Esophagus (tissue), 2 donors: ENCODE results near the gene KPNA6. TPM values are rescaled to one million over a fixed set of nuclear protein-coding genes. Genes with fewer than 3 reads are reported as not detected.
A peak's percentile ranks its signal among the peaks of the same experiment; 100 is the strongest.
"Not testable (repeated sequence)": the region's sequence is repeated elsewhere in the genome, so short reads cannot be mapped to it uniquely, and the experiment has no call there.

Experiments used
- H3K27ac ChIP-seq, 2 donors: one replicate each; pipeline ENCODE4 v1.5.1; 2013; ENCODE audit warnings: low read depth in 2 of 2, mild to moderate bottlenecking in 2 of 2, inconsistent platforms in 1 of 2, low read length in 1 of 2, moderate library complexity in 1 of 2
- H3K27me3 ChIP-seq, 2 donors: one replicate each; pipeline ENCODE4 v1.6.1; 2013; ENCODE audit warnings: low read length in 2 of 2, control low read depth in 1 of 2, mild to moderate bottlenecking in 1 of 2; ENCODE audit not compliant: insufficient read depth in 2 of 2, control insufficient read depth in 1 of 2
- H3K36me3 ChIP-seq, 2 donors: one replicate each; pipeline ENCODE4 v1.6.1; 2013; ENCODE audit warnings: low read length in 1 of 2; ENCODE audit not compliant: control insufficient read depth in 2 of 2, insufficient read depth in 2 of 2
- H3K4me1 ChIP-seq, 2 donors: one replicate each; pipeline ENCODE4 v1.6.1; 2013; ENCODE audit warnings: low read length in 1 of 2; ENCODE audit not compliant: control insufficient read depth in 2 of 2, insufficient read depth in 2 of 2
- H3K4me3 ChIP-seq, 2 donors: one replicate each; pipeline ENCODE4 v1.5.1; 2013; ENCODE audit warnings: low read length in 2 of 2, mild to moderate bottlenecking in 2 of 2, low read depth in 1 of 2, moderate library complexity in 1 of 2
- H3K9me3 ChIP-seq, 2 donors: one replicate each; pipeline ENCODE4 v1.6.1; 2013; ENCODE audit warnings: mild to moderate bottlenecking in 2 of 2, low read depth in 1 of 2, low read length in 1 of 2, moderate library complexity in 1 of 2; ENCODE audit not compliant: control insufficient read depth in 2 of 2, insufficient read depth in 1 of 2
- WGBS, 2 donors: extraction: QIAGEN DNeasy Blood & Tissue Kit; methylation state at CpG; one replicate each; pipeline ENCODE4 v1.1.7; 2013; 5-methylcytosine and 5-hydroxymethylcytosine counted together
- polyA plus RNA-seq, 2 donors: library from polyadenylated mRNA; stranded (reverse); fragments of 200-250 nt; gene quantifications; one replicate each; pipeline ENCODE4 v1.2.3, GENCODE V29; 2013
- donor health status: healthy with polysubstance abuse.
- donor health status: Bipolar disorder and iron deficiency.

Gene KPNA6
- polyA plus RNA-seq, 2 donors, result 6.9 to 9.9 TPM

DNA sequence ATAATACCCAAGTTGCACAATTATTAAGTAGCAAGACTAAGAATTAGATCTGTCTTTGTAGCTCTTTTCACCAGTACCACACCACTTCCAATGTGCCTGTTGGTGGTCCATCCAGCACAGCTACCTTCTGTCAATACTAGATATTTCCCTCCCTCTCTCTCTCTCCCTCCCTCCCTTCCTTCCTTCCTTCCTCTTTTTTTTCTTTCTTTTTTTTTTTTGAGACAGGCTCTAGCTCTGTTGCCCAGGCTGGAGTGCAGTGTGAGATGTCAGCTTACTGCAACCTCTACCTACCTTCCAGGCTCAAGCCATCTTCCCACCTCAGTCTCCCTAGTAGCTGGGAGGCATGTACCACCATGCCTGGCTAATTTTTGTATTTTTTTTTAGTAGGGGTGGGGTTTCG is 21.1 kb downstream of the KPNA6 start:
- no peak overlapping the region for H3K4me3 ChIP-seq
- no peak overlapping the region for H3K27ac ChIP-seq
- WGBS, 2 donors, result 90 to 92% methylated on average over 1 of the region's 1 CpG
- H3K27me3 ChIP-seq, result no peaks in the 10 kb centered on the region
- H3K9me3 ChIP-seq, result no peaks in the 10 kb centered on the region
- no peaks in the 10 kb centered on the region for H3K4me1 ChIP-seq
- H3K36me3 ChIP-seq, result no peaks in the 10 kb centered on the region

GRCh38 chr1:32133950-32134280 is 26.1 kb downstream of the KPNA6 start:
- H3K36me3 ChIP-seq, H3K27me3 ChIP-seq, H3K4me3 ChIP-seq, H3K4me1 ChIP-seq, H3K9me3 ChIP-seq: not testable (repeated sequence)
- 87 to 92% methylated on average over 9 of the region's 9 CpGs for WGBS, 2 donors
- peak overlapping the region; percentile 35 to 76 for H3K27ac ChIP-seq

- no peaks in the 10 kb centered on the region for H3K36me3 ChIP-seq
- WGBS, 2 donors, result 95 to 97% methylated on average over 5 of the region's 5 CpGs
Measured at GRCh38 chr1:32137111-32137510, 29.3 kb downstream of the KPNA6 start.

DNA sequence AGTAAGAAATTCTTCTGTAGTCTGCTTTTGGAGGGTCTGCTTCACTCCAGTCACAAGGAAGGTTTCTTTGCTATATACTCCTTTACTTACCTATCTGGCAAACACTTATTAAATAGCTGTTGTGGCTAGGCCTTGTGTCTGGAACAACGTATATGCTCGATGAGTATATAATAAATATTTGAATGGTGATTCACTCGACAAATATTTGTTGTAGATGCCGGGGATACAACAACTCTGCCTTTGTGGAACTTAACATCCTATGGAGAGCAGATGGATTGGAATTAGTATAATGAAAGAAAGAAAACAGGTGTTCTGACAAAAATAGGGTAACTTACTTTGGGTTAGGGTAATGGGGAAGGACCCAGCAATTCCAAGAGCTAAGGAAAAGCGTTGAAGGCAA is 31.1 kb downstream of the KPNA6 start:
- H3K36me3 ChIP-seq, result no peaks in the 10 kb centered on the region
- H3K27me3 ChIP-seq, result no peaks in the 10 kb centered on the region
- WGBS, 2 donors, result 52 to 55% methylated on average over 5 of the region's 5 CpGs
- no peak overlapping the region for H3K4me3 ChIP-seq
- H3K27ac ChIP-seq, result no peak overlapping the region
- H3K4me1 ChIP-seq, result no peaks in the 10 kb centered on the region
- H3K9me3 ChIP-seq, result no peaks in the 10 kb centered on the region

More at GRCh38 chr1:32137111-32137510, 29.3 kb downstream of the KPNA6 start:
- no peak overlapping the region for H3K4me3 ChIP-seq
- H3K4me1 ChIP-seq, result no peaks in the 10 kb centered on the region
- no peak overlapping the region for H3K27ac ChIP-seq
- H3K9me3 ChIP-seq, result no peaks in the 10 kb centered on the region
- no peaks in the 10 kb centered on the region for H3K27me3 ChIP-seq

DNA sequence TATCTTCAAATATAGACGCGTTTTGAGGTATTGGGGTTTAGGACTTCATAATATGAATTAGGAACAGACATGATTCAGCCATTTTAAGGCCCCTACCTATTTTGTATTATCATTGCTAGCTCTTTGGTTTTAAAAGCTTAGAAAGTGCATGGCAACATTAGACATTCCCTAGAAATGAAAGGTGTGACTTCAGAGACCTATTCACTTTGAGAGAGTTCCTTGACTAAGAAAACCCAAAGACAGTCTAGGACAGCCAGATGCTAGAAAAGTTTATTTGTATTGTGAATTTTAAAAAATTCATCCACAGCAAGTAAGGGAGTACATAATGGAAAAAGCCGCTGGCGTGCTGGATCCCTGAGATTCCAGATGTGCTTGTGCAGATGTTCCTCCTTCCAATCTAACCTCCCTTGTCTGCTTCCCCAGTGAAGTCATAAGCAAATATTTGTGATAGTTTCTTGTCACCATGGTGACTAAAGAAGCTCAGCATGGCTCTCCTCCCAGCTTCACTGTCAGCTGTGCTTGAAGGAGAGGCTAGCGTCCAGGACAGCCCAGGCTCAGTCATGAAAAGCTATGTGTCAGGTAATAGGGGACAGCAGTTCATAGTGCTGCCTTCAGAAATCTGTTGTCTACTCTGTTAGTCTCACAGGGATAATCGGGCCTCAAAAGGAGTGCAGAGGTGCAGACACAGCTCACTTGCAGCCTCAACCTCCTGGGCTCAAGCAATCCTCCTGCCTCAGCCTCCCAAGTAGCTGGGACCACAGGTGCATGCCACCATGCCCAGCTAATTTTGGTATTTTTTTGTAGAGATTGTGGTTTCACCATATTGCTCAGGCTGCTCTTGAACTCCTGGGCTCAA is 34.8 kb downstream of the KPNA6 start:
- Histone ChIP-seq H3K36me3 (no peaks in the 10 kb centered on the region), H3K4me1 (no peaks in the 10 kb centered on the region), H3K4me3 (no peak overlapping the region), H3K9me3 (no peaks in the 10 kb centered on the region), H3K27me3 (no peaks in the 10 kb centered on the region), H3K27ac (no peak overlapping the region)
- 46 to 62% methylated on average over 6 of the region's 6 CpGs for WGBS, 2 donors

DNA sequence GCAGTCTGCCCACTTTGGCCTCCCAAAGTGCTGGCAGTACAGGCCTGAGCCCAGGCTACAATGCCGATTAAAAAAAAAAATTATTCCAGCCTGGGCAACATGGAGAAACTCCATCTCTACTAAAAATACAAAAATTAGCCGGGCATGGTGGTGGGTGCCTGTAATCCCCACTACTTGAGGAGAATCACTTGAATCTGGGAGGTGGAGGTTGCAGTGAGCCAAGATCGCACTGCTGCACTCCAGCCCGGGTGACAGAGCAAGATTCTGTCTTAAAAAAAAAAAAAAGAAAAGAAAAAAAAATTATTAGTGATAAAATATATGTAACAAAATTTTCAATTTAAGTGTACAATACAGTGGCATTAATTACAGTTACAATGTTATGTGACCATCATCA is 35.4 kb downstream of the KPNA6 start:
- not testable (repeated sequence) for H3K9me3 ChIP-seq, H3K27ac ChIP-seq, H3K36me3 ChIP-seq, H3K27me3 ChIP-seq, H3K4me3 ChIP-seq, H3K4me1 ChIP-seq
- WGBS, 2 donors, result 82 to 88% methylated on average over 4 of the region's 4 CpGs

- Histone ChIP-seq H3K27me3 (no peaks in the 10 kb centered on the region), H3K4me3 (no peak overlapping the region), H3K27ac (no peak overlapping the region), H3K9me3 (no peaks in the 10 kb centered on the region), H3K36me3 (no peaks in the 10 kb centered on the region), H3K4me1 (no peaks in the 10 kb centered on the region)
- WGBS, 2 donors, result 86 to 96% methylated on average over 3 of the region's 3 CpGs
Measured at GRCh38 chr1:32144033-32144432, 36.2 kb downstream of the KPNA6 start.

GRCh38 chr1:32147799-32148198 is 39.9 kb downstream of the KPNA6 start:
- H3K27ac ChIP-seq, H3K4me1 ChIP-seq, H3K27me3 ChIP-seq, H3K36me3 ChIP-seq, H3K9me3 ChIP-seq, H3K4me3 ChIP-seq: not testable (repeated sequence)
- WGBS, 2 donors, result 99% methylated on average over 5 of the region's 5 CpGs

GRCh38 chr1:32150847-32151246 is 43.0 kb downstream of the KPNA6 start:
- 91 to 92% methylated on average over 9 of the region's 9 CpGs for WGBS, 2 donors
- Histone ChIP-seq H3K27me3 (no peaks in the 10 kb centered on the region), H3K36me3 (peaks cover 0 to 2% of the 10 kb centered on the region in 2 donors), H3K4me3 (no peak overlapping the region), H3K4me1 (no peaks in the 10 kb centered on the region), H3K27ac (no peak overlapping the region), H3K9me3 (no peaks in the 10 kb centered on the region)

- H3K9me3 ChIP-seq, result no peaks in the 10 kb centered on the region
- peaks cover 0 to 4% of the 10 kb centered on the region in 2 donors for H3K36me3 ChIP-seq
- H3K27ac ChIP-seq, result no peak overlapping the region
- WGBS, 2 donors, result 57 to 62% methylated on average over 5 of the region's 5 CpGs
- H3K4me3 ChIP-seq, result no peak overlapping the region
- H3K27me3 ChIP-seq, result no peaks in the 10 kb centered on the region
- no peaks in the 10 kb centered on the region for H3K4me1 ChIP-seq
Measured at GRCh38 chr1:32151319-32151787, 43.5 kb downstream of the KPNA6 start.
